HG03460 (cell line): ENCODE measurements around the gene TBC1D5.
"Not testable (repeated sequence)": the region's sequence is repeated elsewhere in the genome, so short reads cannot be mapped to it uniquely, and the experiment has no call there.

Source experiments
- ATAC-seq: cut with Tn5 transposase; IDR thresholded peaks from one replicate; pipeline ENCODE4 v1.9.1; 2021; ENCODE audit not compliant: unreplicated experiment

Gene TBC1D5

GRCh38 chr3:17648630-17649355 is 93.6 kb downstream of the TBC1D5 start:
- not testable (repeated sequence) for ATAC-seq

GRCh38 chr3:17645074-17645698 is 97.2 kb downstream of the TBC1D5 start:
- no peak for ATAC-seq

GRCh38 chr3:17643691-17644090 is 98.7 kb downstream of the TBC1D5 start:
- ATAC-seq: no peak

GRCh38 chr3:17642474-17642873 is 100.0 kb downstream of the TBC1D5 start:
- no peak for ATAC-seq

- no peak for ATAC-seq
Observed at GRCh38 chr3:17640466-17640865, 102.0 kb downstream of the TBC1D5 start.

GRCh38 chr3:17639765-17640164 is 102.7 kb downstream of the TBC1D5 start:
- ATAC-seq: no peak

GRCh38 chr3:17639257-17639656 is 103.2 kb downstream of the TBC1D5 start:
- no peak for ATAC-seq

GRCh38 chr3:17638356-17638755 is 104.1 kb downstream of the TBC1D5 start:
- no peak for ATAC-seq

- not testable (repeated sequence) for ATAC-seq
Observed at GRCh38 chr3:17635675-17636074, 106.8 kb downstream of the TBC1D5 start.

- ATAC-seq: no peak
Observed at GRCh38 chr3:17634964-17635363, 107.5 kb downstream of the TBC1D5 start.

- ATAC-seq: no peak
Observed at GRCh38 chr3:17634201-17634600, 108.2 kb downstream of the TBC1D5 start.

- no peak for ATAC-seq
Observed at GRCh38 chr3:17632401-17633100, 109.9 kb downstream of the TBC1D5 start.

GRCh38 chr3:17631609-17632008 is 110.8 kb downstream of the TBC1D5 start:
- ATAC-seq: no peak

- ATAC-seq: no peak
Observed at GRCh38 chr3:17629400-17629799, 113.0 kb downstream of the TBC1D5 start.

- no peak for ATAC-seq
Observed at GRCh38 chr3:17626395-17626794, 116.0 kb downstream of the TBC1D5 start.

GRCh38 chr3:17625133-17625532 is 117.3 kb downstream of the TBC1D5 start:
- no peak for ATAC-seq

GRCh38 chr3:17623464-17623863 is 119.0 kb downstream of the TBC1D5 start:
- no peak for ATAC-seq

GRCh38 chr3:17619968-17620367 is 122.5 kb downstream of the TBC1D5 start:
- ATAC-seq: no peak

- ATAC-seq: not testable (repeated sequence)
Observed at GRCh38 chr3:17613017-17613416, 129.4 kb downstream of the TBC1D5 start.

GRCh38 chr3:17607905-17608304 is 134.5 kb downstream of the TBC1D5 start:
- ATAC-seq: no peak

GRCh38 chr3:17605934-17606333 is 136.5 kb downstream of the TBC1D5 start:
- no peak for ATAC-seq

GRCh38 chr3:17605032-17605431 is 137.4 kb downstream of the TBC1D5 start:
- ATAC-seq: no peak
